ENCODE measurements around the gene BEGAIN. TPM values are rescaled to one million over a fixed set of nuclear protein-coding genes. Genes with fewer than 3 reads are reported as not detected.

BEGAIN gene
- total and polyA plus RNA-seq, 12 donors, result 0.20 to 4.3 (median 0.83) TPM

DNA sequence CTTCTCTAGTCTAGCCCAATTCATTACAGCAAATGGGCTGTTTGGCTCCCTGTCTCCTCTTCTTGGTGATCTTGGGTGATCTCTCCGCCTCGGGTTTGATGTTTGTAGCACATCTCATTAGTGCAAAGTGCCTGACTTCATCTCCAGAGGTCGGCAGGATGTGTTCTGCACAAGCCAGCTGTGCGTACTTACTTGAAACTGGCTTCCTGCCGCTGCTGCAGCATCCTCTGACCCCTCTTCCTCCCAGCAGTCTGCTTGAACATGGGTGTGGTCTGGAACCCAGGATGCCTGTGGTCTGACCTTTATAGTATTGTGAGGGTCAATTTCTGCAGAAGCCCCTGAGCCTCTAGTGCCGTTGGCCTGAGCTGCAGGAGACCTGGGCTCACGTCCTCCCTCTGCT is 99.2 kb downstream of the BEGAIN start:
- intact Hi-C loops (cut with DNase I), result no loop called here
- 72 to 73% methylated on average over 7 of the region's 7 CpGs for WGBS, 2 donors
- no peak for DNase-seq
- ATAC-seq, result no peak
- H3K9me3 ChIP-seq, result no peaks in the 10 kb centered on the region
- H3K36me3 ChIP-seq, result peaks cover 0 to 14% (median 0%) of the 10 kb centered on the region in 9 donors
- no peaks in the 10 kb centered on the region for H3K4me1 ChIP-seq
- no peak overlapping the region for H3K27ac ChIP-seq
- no peaks in the 10 kb centered on the region for H3K27me3 ChIP-seq
- TF ChIP-seq, protein P1, sequence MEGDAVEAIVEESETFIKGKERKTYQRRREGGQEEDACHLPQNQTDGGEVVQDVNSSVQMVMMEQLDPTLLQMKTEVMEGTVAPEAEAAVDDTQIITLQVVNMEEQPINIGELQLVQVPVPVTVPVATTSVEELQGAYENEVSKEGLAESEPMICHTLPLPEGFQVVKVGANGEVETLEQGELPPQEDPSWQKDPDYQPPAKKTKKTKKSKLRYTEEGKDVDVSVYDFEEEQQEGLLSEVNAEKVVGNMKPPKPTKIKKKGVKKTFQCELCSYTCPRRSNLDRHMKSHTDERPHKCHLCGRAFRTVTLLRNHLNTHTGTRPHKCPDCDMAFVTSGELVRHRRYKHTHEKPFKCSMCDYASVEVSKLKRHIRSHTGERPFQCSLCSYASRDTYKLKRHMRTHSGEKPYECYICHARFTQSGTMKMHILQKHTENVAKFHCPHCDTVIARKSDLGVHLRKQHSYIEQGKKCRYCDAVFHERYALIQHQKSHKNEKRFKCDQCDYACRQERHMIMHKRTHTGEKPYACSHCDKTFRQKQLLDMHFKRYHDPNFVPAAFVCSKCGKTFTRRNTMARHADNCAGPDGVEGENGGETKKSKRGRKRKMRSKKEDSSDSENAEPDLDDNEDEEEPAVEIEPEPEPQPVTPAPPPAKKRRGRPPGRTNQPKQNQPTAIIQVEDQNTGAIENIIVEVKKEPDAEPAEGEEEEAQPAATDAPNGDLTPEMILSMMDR (IDR thresholded peaks at IDR 0.05), result no peak
- no peak overlapping the region for H3K4me3 ChIP-seq

DNA sequence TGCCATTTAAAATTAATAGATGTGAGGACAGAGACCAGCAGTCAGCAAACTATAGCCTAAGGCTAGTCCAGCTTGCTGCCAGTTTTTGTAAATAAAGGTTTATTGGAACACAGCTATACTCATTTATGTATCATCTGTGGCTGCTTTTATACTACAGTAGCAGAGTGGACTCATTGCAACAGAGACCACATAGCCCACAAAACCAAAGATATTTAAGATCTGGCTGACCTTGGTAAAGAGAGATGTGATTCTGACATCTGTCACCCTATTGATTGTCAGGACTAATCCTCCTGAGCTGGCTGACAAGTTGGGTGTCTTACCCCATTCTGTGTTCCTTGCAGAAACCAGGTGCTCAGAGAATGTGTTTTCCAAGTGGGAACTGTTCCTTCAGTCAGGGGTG is 99.9 kb downstream of the BEGAIN start:
- no peaks in the 10 kb centered on the region for H3K4me1 ChIP-seq
- TF ChIP-seq, protein P1 (IDR thresholded peaks at IDR 0.05), result no peak

More for the DNA sequence above, 99.9 kb downstream of the BEGAIN start:
- ATAC-seq (no peak), DNase-seq (no peak)
- Histone ChIP-seq H3K4me3 (no peak overlapping the region), H3K9me3 (no peaks in the 10 kb centered on the region), H3K27me3 (no peaks in the 10 kb centered on the region), H3K27ac (no peak overlapping the region), H3K36me3 (peaks cover 0 to 14% (median 0%) of the 10 kb centered on the region in 9 donors)
- intact Hi-C loops (cut with DNase I), result no loop called here

Other genes starting within 250 kb of the BEGAIN start
- 1 to 10 TPM; 4.5 to 8.4 (median 5.7) TPM for gene WDR25, start 210.9 kb downstream of the BEGAIN start, total RNA-seq
- 1 to 10 TPM; 2.9 to 7.4 TPM for gene WDR25, start 210.9 kb downstream of the BEGAIN start, polyA plus RNA-seq
- gene DLK1, start 139.5 kb upstream of the BEGAIN start, total RNA-seq, result 10 to 100 TPM in 3 of 10 donors, 1 to 10 TPM in 7; 1.3 to 35.0 (median 7.4) TPM
- gene DLK1, start 139.5 kb upstream of the BEGAIN start, polyA plus RNA-seq, result 1 to 10 TPM; 3.2 to 7.8 TPM
- gene MEG3, start 238.7 kb upstream of the BEGAIN start, total RNA-seq, result 10 to 100 TPM in 7 of 10 donors, 1 to 10 TPM in 3; 8.4 to 27.8 (median 12.4) TPM
- gene MEG3, start 238.7 kb upstream of the BEGAIN start, polyA plus RNA-seq, result 100 to 1,000 TPM in 1 of 2 donors, 1 to 10 TPM in 1; 7.7 to 122 TPM